ENCODE measurements around the gene SOX5. TPM values are rescaled to one million over a fixed set of nuclear protein-coding genes. Genes with fewer than 3 reads are reported as not detected.
"Not testable (repeated sequence)": the region's sequence is repeated elsewhere in the genome, so short reads cannot be mapped to it uniquely, and the experiment has no call there.

Gene SOX5
- total and polyA plus RNA-seq, 12 donors: 0.17 to 4.3 (median 2.4) TPM

DNA sequence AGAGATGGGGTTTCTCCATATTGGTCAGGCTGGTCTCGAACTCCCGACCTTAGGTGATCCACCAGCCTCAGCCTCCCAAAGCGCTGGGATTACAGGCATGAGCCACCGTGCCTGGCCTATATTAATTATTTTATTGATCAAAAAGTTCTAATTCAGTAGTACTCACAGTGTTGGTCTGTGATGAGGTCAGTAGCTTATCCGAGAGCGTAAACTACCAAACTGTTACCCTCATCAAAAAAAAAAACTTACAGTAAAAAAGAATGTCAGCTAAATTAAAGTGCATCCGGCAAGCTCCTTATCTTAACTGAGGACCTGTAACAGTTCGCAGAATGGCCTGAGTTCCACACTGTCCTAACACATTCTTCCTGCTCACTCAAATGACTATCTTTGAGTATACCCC is 228.2 kb downstream of the SOX5 start:
- intact Hi-C loops (cut with DNase I): no loop called here

DNA sequence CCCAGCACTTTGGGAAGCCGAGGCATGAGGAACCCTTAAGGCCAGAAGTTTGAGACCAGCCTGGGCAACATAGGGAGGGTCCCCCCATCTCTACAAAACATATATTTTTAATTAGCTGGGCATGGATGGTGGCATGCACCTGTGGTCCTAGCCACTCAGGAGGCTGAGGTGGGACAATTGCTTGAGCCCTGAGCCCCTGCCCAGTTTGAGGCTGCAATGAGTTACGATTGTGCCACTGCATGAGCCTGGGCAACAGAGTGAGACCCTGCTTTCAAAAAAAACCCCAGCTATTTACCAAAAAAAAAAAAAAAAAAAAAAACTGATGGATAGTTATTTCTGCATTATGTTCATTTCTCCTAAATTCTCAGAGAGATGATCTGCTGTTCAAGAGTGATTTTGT is 230.0 kb downstream of the SOX5 start:
- no peak for DNase-seq
- no peak overlapping the region for H3K27ac ChIP-seq
- 86 to 90% methylated on average over 2 of the region's 2 CpGs for WGBS, 2 donors
- no peaks in the 10 kb centered on the region for H3K27me3 ChIP-seq
- TF ChIP-seq, protein P1, sequence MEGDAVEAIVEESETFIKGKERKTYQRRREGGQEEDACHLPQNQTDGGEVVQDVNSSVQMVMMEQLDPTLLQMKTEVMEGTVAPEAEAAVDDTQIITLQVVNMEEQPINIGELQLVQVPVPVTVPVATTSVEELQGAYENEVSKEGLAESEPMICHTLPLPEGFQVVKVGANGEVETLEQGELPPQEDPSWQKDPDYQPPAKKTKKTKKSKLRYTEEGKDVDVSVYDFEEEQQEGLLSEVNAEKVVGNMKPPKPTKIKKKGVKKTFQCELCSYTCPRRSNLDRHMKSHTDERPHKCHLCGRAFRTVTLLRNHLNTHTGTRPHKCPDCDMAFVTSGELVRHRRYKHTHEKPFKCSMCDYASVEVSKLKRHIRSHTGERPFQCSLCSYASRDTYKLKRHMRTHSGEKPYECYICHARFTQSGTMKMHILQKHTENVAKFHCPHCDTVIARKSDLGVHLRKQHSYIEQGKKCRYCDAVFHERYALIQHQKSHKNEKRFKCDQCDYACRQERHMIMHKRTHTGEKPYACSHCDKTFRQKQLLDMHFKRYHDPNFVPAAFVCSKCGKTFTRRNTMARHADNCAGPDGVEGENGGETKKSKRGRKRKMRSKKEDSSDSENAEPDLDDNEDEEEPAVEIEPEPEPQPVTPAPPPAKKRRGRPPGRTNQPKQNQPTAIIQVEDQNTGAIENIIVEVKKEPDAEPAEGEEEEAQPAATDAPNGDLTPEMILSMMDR (IDR thresholded peaks at IDR 0.05): no peak
- intact Hi-C loops (cut with DNase I): no loop called here
- no peaks in the 10 kb centered on the region for H3K36me3 ChIP-seq
- no peak overlapping the region for H3K4me3 ChIP-seq
- ATAC-seq: no peak
- H3K4me1 ChIP-seq: no peaks in the 10 kb centered on the region
- H3K9me3 ChIP-seq: no peaks in the 10 kb centered on the region

More for the DNA sequence above, 228.2 kb downstream of the SOX5 start:
- 84 to 89% methylated on average over 7 to 8 of the region's 8 CpGs for WGBS, 2 donors
- H3K9me3 ChIP-seq: peaks cover 0 to 5% (median 0%) of the 10 kb centered on the region in 11 donors
- TF ChIP-seq, protein P1 (IDR thresholded peaks at IDR 0.05): no peak
- H3K27me3 ChIP-seq: no peaks in the 10 kb centered on the region
- no peaks in the 10 kb centered on the region for H3K4me1 ChIP-seq
- DNase-seq (no peak), ATAC-seq (no peak)
- H3K27ac ChIP-seq: no peak overlapping the region
- no peak overlapping the region for H3K4me3 ChIP-seq
- H3K36me3 ChIP-seq: no peaks in the 10 kb centered on the region

DNA sequence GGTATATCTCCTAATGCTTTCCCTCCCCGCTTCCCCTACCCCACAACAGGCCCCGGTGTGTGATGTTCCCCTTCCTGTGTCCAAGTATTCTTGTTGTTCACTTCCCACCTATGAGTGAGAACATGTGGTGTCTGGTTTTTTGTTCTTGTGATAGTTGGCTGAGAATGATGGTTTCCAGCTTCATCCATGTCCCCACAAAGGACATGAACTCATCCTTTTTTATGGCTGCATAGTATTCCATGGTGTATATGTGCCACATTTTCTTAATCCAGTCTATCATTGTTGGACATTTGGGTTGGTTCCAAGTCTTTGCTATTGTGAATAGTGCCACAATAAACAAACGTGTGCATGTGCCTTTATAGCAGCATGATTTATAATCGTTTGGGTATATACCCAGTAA is 239.1 kb downstream of the SOX5 start:
- H3K4me1 ChIP-seq; intact Hi-C loops (cut with DNase I); H3K36me3 ChIP-seq; ATAC-seq; H3K27ac ChIP-seq; H3K4me3 ChIP-seq; H3K9me3 ChIP-seq; H3K27me3 ChIP-seq; DNase-seq: not testable (repeated sequence)
- 94 to 95% methylated on average over 4 of the region's 4 CpGs for WGBS, 2 donors

DNA sequence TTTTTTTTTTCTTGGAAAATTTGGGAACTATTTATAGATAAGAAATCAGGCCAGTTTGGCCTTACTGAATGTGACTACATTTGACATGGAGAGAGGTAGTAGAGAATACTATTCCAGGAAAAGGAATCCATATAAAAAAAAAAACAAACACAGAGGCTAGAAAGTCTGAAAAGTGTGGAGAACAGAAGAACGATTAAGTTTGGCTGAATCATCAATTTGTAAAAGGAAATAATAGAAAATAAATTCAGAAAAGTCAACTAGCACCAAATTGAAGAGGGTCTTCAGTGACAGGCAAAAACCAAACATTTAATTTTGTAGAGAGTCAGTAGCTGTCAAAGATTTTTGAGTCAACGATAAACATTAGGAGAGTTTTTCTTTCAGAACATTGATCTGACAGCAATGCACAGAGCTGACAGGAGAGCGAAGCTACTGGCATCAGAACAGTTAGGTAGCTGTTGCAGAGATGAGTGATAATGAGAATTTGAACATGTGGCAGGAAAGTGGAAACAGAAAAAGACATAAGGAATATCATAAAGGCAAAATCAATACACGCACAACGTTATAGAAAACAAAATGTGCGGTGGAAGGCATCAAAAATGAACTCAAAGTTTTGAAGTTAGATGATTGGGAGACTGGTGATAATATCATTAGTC is 241.2 kb downstream of the SOX5 start:
- Histone ChIP-seq H3K4me1 (no peaks in the 10 kb centered on the region), H3K27me3 (no peaks in the 10 kb centered on the region), H3K9me3 (no peaks in the 10 kb centered on the region), H3K27ac (no peak overlapping the region), H3K36me3 (no peaks in the 10 kb centered on the region), H3K4me3 (no peak overlapping the region)
- intact Hi-C loops (cut with DNase I): no loop called here
- no peak for DNase-seq
- TF ChIP-seq, protein P1 (IDR thresholded peaks at IDR 0.05): no peak
- no peak for ATAC-seq
- 90% methylated on average over 6 of the region's 6 CpGs for WGBS, 2 donors

DNA sequence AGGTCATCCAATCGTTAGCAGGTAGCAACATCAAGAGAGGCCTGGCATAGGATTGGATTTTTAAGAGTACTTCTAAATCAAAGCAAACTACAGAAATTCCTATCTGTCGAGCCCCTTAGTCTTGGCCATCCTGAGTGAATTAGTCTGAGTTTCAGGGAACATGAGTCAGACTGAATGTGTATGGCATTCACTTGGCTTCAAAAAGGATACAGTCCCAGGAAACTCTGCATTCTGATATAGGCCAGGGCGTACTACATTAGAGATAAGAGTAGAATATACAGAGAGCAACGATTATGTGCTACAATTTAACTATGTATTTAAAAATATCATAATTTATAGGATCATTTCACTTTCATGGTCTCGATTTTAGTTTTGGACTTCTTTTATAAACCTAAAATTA is 242.2 kb downstream of the SOX5 start:
- WGBS, 2 donors: 75 to 83% methylated on average over 5 of the region's 5 CpGs
- H3K4me1 ChIP-seq: no peaks in the 10 kb centered on the region
- ATAC-seq: no peak
- TF ChIP-seq, protein P1 (IDR thresholded peaks at IDR 0.05): no peak
- intact Hi-C loops (cut with DNase I): no loop called here
- H3K9me3 ChIP-seq: no peaks in the 10 kb centered on the region
- H3K27me3 ChIP-seq: no peaks in the 10 kb centered on the region
- no peak for DNase-seq
- no peaks in the 10 kb centered on the region for H3K36me3 ChIP-seq
- no peak overlapping the region for H3K4me3 ChIP-seq
- H3K27ac ChIP-seq: no peak overlapping the region

Data from heart right ventricle (tissue), 16 donors.